Adrenal gland (tissue), 5 donors: ENCODE measurements around the gene HIRA.

Source experiments
- POLR2A ChIP-seq, 2 donors: fragments of 450-650 bp; IDR thresholded peaks; one replicate each; pipeline ENCODE4 v1.6.1; 2017; ENCODE audit warnings: antibody characterized with exemption in 2 of 2, mild to moderate bottlenecking in 2 of 2, moderate library complexity in 1 of 2
- TF ChIP-seq, protein P1 (sequence below), 6 experiments: fragments of 450-650 bp in 4 of 6; fragments of 200-600 bp in 2 of 6; sonication (generic) in 1 of 6; IDR thresholded peaks; 1 replicate in 5 of 6; 2 replicates in 1 of 6; pipeline versions ENCODE4 v1.5.1 to v1.8.0; 2016 to 2021; ENCODE audit warnings: antibody characterized with exemption in 6 of 6, mild to moderate bottlenecking in 2 of 6, moderate library complexity in 1 of 6
- donor health status: DM: no; HTN: no; CAD: no.

DNA sequence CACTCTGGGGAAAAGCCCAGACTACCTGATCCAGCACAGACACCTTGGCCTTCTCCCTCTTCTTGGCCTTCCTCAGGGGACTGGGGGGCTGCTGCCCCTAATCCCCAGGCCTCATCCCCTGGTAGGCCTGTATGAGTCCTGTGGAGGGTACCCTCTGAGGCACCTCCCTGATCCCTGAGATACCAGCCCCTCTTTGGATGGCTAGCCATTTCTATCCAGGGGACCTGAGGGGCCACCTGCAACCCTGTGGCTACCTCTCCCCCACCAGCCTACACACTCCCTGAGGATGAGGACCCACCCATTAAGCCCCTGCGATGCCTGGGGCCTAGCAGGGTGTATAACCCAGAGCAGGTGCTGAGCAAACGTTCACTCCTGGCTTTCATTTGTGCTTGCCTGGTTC, 54.6 kb downstream of the HIRA start:
- TF ChIP-seq, protein P1, sequence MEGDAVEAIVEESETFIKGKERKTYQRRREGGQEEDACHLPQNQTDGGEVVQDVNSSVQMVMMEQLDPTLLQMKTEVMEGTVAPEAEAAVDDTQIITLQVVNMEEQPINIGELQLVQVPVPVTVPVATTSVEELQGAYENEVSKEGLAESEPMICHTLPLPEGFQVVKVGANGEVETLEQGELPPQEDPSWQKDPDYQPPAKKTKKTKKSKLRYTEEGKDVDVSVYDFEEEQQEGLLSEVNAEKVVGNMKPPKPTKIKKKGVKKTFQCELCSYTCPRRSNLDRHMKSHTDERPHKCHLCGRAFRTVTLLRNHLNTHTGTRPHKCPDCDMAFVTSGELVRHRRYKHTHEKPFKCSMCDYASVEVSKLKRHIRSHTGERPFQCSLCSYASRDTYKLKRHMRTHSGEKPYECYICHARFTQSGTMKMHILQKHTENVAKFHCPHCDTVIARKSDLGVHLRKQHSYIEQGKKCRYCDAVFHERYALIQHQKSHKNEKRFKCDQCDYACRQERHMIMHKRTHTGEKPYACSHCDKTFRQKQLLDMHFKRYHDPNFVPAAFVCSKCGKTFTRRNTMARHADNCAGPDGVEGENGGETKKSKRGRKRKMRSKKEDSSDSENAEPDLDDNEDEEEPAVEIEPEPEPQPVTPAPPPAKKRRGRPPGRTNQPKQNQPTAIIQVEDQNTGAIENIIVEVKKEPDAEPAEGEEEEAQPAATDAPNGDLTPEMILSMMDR (IDR thresholded peaks at IDR 0.05), result no peak
- no peak for TF ChIP-seq POLR2A (IDR thresholded peaks at IDR 0.05)
